Activated CD4-positive, alpha-beta T cell treated with anti-CD3 and anti-CD28 coated beads for 36 hours (primary cell): ENCODE results near the gene GANC. TPM values are rescaled to one million over a fixed set of nuclear protein-coding genes. Genes with fewer than 3 reads are reported as not detected.
A peak's percentile ranks its signal among the peaks of the same experiment; 100 is the strongest.

Source experiments
- ATAC-seq: fragments of 200-7000 bp; cut with Tn5 transposase; one replicate; pipeline ENCODE4 v1.10.0; 2021; ENCODE audit warnings: mild to moderate bottlenecking, moderate library complexity
- CTCF ChIA-PET: fragments of 350-600 bp; sonication (Branson Sonifier 250); formaldehyde crosslinking; loops from one replicate; lab custom pipeline; 2021; ENCODE audit warnings: antibody characterized with exemption; lab: Charles Lee
- POLR2A ChIA-PET: fragments of 350-600 bp; sonication (Branson Sonifier 250); formaldehyde crosslinking; loops from one replicate; lab custom pipeline; 2021; ENCODE audit warnings: antibody characterized with exemption, inconsistent platforms; lab: Charles Lee
- DNase-seq: peaks from one replicate; pipeline ENCODE4 v3.0.0-alpha.2; 2020
- H3K27ac Mint-ChIP-seq: one replicate; pipeline ENCODE4 v1.8.0; 2021; ENCODE audit warnings: mixed read lengths
- H3K27me3 Mint-ChIP-seq: one replicate; pipeline ENCODE4 v1.8.0; 2021; ENCODE audit warnings: mixed read lengths
- H3K36me3 Mint-ChIP-seq: one replicate; pipeline ENCODE4 v1.8.0; 2021; ENCODE audit warnings: low read depth, mixed read lengths
- H3K4me1 Mint-ChIP-seq: one replicate; pipeline ENCODE4 v1.8.0; 2021; ENCODE audit warnings: mixed read lengths
- H3K4me3 Mint-ChIP-seq: one replicate; pipeline ENCODE4 v1.8.0; 2021; ENCODE audit warnings: mild to moderate bottlenecking, moderate library complexity, mixed read lengths
- H3K9me3 Mint-ChIP-seq: one replicate; pipeline ENCODE4 v1.8.0; 2021; ENCODE audit warnings: low read depth, mixed read lengths
- intact Hi-C, 2 experiments: fragments of 100-400 bp; cut with DNase I in 1 of 2; cut with micrococcal nuclease in 1 of 2; formaldehyde crosslinking; loops; one replicate each; pipeline versions ENCODE4 v1.14.2 to v1.15.1; 2022 to 2024; cut with DNase I, micrococcal nuclease
- total RNA-seq, 2 experiments: library from RNA; stranded (reverse); gene quantifications; one replicate each; pipeline ENCODE4 v1.2.3, GENCODE V29; 2021

The GANC gene
- total RNA-seq, 2 experiments from 2014 or later, result 24.5 to 24.8 TPM

DNA sequence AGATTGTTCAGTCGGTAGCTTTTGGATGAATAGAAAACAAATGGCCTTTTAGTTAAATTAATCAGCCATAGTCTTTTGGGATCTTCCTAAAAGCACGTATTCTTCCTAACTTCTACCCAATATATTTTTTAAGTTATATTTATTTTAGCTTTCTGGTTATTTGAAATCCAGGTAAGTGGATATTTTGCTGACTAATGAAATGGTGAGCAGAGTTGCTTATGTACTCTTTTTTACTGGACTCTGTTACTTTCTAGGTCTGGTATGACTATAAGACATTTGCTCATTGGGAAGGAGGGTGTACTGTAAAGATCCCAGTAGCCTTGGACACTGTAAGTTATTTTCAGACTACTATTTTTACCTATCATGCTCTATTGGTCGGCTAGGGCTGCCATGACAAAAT is 72.5 kb downstream of the GANC start:
- Mint-ChIP-seq H3K27me3 (no peaks in the 10 kb centered on the region), H3K4me3 (no peak overlapping the region), H3K27ac (no peak overlapping the region), H3K9me3 (no peaks in the 10 kb centered on the region), H3K4me1 (no peaks in the 10 kb centered on the region), H3K36me3 (peaks cover 22% of the 10 kb centered on the region)
- ChIA-PET CTCF (no interaction called here), POLR2A (no interaction called here)
- ATAC-seq (no peak), DNase-seq (no peak)
- intact Hi-C loops, result no loop called here

DNA sequence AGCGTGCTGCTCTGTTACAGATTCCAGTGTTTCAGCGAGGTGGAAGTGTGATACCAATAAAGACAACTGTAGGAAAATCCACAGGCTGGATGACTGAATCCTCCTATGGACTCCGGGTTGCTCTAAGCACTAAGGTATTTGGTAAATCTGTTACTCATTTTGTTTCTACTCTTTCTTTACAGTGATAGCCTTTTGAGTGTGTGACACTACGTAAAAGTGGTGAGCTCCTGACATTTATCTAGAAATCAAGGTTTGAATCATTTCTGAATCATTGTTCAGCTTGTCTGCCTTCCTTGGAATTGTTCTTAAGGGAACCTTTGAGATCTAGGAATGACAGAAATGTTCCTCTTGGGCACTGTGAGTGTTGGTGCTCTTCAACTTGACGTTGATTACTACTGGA is 75.1 kb downstream of the GANC start:
- Mint-ChIP-seq H3K9me3 (no peaks in the 10 kb centered on the region), H3K36me3 (peaks cover 31% of the 10 kb centered on the region), H3K4me1 (no peaks in the 10 kb centered on the region), H3K27ac (no peak overlapping the region), H3K4me3 (no peak overlapping the region), H3K27me3 (no peaks in the 10 kb centered on the region)
- intact Hi-C loops, result no loop called here
- ChIA-PET POLR2A (no interaction called here), CTCF (no interaction called here)
- ATAC-seq, result no peak
- no peak for DNase-seq

DNA sequence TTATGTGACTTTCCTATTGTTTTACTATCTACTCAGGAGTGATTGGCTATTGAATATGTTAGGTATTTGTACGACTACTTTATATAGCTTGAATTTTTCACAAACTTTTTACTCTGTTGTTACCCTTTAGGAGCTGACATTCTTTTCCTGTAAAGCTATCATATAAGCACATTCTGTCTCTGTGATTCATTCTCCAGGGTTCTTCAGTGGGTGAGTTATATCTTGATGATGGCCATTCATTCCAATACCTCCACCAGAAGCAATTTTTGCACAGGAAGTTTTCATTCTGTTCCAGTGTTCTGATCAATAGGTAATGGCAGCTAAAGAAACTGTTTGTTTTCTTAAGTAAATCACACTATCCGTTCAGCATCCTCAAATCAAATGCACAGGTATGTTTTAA is 76.2 kb downstream of the GANC start:
- H3K27ac Mint-ChIP-seq, result no peak overlapping the region
- intact Hi-C loops, result no loop called here
- no peak overlapping the region for H3K4me3 Mint-ChIP-seq
- H3K4me1 Mint-ChIP-seq, result no peaks in the 10 kb centered on the region
- ATAC-seq, result peak; percentile 33
- ChIA-PET CTCF (no interaction called here), POLR2A (no interaction called here)
- H3K36me3 Mint-ChIP-seq, result peaks cover 32% of the 10 kb centered on the region
- no peaks in the 10 kb centered on the region for H3K27me3 Mint-ChIP-seq
- DNase-seq, result no peak
- H3K9me3 Mint-ChIP-seq, result no peaks in the 10 kb centered on the region

GRCh38 chr15:42352401-42352800 is 79.4 kb downstream of the GANC start:
- intact Hi-C loops, result no loop called here
- H3K4me3 Mint-ChIP-seq, result no peak overlapping the region
- peaks cover 25% of the 10 kb centered on the region for H3K36me3 Mint-ChIP-seq
- no peaks in the 10 kb centered on the region for H3K9me3 Mint-ChIP-seq
- ChIA-PET POLR2A (no interaction called here), CTCF (no interaction called here)
- H3K27me3 Mint-ChIP-seq, result no peaks in the 10 kb centered on the region
- DNase-seq, result no peak
- no peak overlapping the region for H3K27ac Mint-ChIP-seq
- no peak for ATAC-seq
- H3K4me1 Mint-ChIP-seq, result no peaks in the 10 kb centered on the region

GRCh38 chr15:42353061-42353460 is 80.1 kb downstream of the GANC start:
- DNase-seq (no peak), ATAC-seq (no peak)
- Mint-ChIP-seq H3K4me3 (no peak overlapping the region), H3K9me3 (no peaks in the 10 kb centered on the region), H3K36me3 (peaks cover 23% of the 10 kb centered on the region), H3K4me1 (no peaks in the 10 kb centered on the region), H3K27ac (no peak overlapping the region), H3K27me3 (no peaks in the 10 kb centered on the region)
- intact Hi-C loops, result no loop called here
- CTCF ChIA-PET, result no interaction called here
- POLR2A ChIA-PET, result no interaction called here

- Mint-ChIP-seq H3K4me3 (no peak overlapping the region), H3K9me3 (no peaks in the 10 kb centered on the region), H3K4me1 (no peaks in the 10 kb centered on the region), H3K27me3 (no peaks in the 10 kb centered on the region), H3K36me3 (peaks cover 19% of the 10 kb centered on the region), H3K27ac (no peak overlapping the region)
- ChIA-PET CTCF (no interaction called here), POLR2A (interaction anchor here (0.6 kb wide), 1 partner anchor 84 kb away, joined by 3 read pairs; no protein-coding TSS in a partner anchor)
- no peak for DNase-seq
- intact Hi-C loops, result no loop called here
- no peak for ATAC-seq
Observed at GRCh38 chr15:42354824-42355223, 81.8 kb downstream of the GANC start.

GRCh38 chr15:42355291-42355690 is 82.3 kb downstream of the GANC start:
- CTCF ChIA-PET, result no interaction called here
- intact Hi-C loops, result no loop called here
- no peak for ATAC-seq

GRCh38 chr15:42356851-42357250 is 83.8 kb downstream of the GANC start:
- Mint-ChIP-seq H3K9me3 (no peaks in the 10 kb centered on the region), H3K27ac (no peak overlapping the region), H3K4me3 (no peak overlapping the region), H3K27me3 (no peaks in the 10 kb centered on the region), H3K4me1 (no peaks in the 10 kb centered on the region), H3K36me3 (peaks cover 8% of the 10 kb centered on the region)
- CTCF ChIA-PET, result no interaction called here
- intact Hi-C loops, result no loop called here
- DNase-seq (no peak), ATAC-seq (no peak)
- POLR2A ChIA-PET, result interaction anchor here (0.8 kb wide), 1 partner anchor 377 kb away, joined by 3 read pairs; no protein-coding TSS in a partner anchor

More at GRCh38 chr15:42355291-42355690, 82.3 kb downstream of the GANC start:
- Mint-ChIP-seq H3K27ac (no peak overlapping the region), H3K36me3 (peaks cover 17% of the 10 kb centered on the region), H3K27me3 (no peaks in the 10 kb centered on the region), H3K4me1 (no peaks in the 10 kb centered on the region), H3K4me3 (no peak overlapping the region), H3K9me3 (no peaks in the 10 kb centered on the region)
- POLR2A ChIA-PET, result interaction anchor here (0.6 kb wide), 1 partner anchor 84 kb away, joined by 3 read pairs; no protein-coding TSS in a partner anchor
- DNase-seq, result no peak

GRCh38 chr15:42358141-42358540 is 85.1 kb downstream of the GANC start:
- DNase-seq (no peak), ATAC-seq (no peak)
- no peak overlapping the region for H3K27ac Mint-ChIP-seq
- H3K36me3 Mint-ChIP-seq, result peaks cover 4% of the 10 kb centered on the region
- ChIA-PET CTCF (no interaction called here), POLR2A (no interaction called here)
- H3K27me3 Mint-ChIP-seq, result no peaks in the 10 kb centered on the region
- no peaks in the 10 kb centered on the region for H3K9me3 Mint-ChIP-seq
- no peaks in the 10 kb centered on the region for H3K4me1 Mint-ChIP-seq
- H3K4me3 Mint-ChIP-seq, result no peak overlapping the region
- intact Hi-C loops, result no loop called here

GRCh38 chr15:42359249-42359648 is 86.2 kb downstream of the GANC start, which contains the start of gene CAPN3:
CAPN3 (plus strand) TSS chr15:42359501; CDS start chr15:42359806, 305 bp downstream.
- H3K36me3 Mint-ChIP-seq, result peaks cover 2% of the 10 kb centered on the region
- H3K27me3 Mint-ChIP-seq, result no peaks in the 10 kb centered on the region
- H3K4me1 Mint-ChIP-seq, result no peaks in the 10 kb centered on the region
- ATAC-seq (no peak), DNase-seq (no peak)
- intact Hi-C loops, result no loop called here
- ChIA-PET POLR2A (no interaction called here), CTCF (no interaction called here)
- no peaks in the 10 kb centered on the region for H3K9me3 Mint-ChIP-seq
- no peak within 1 kb of the TSS for H3K4me3 Mint-ChIP-seq
- H3K27ac Mint-ChIP-seq, result no peak within 1 kb of the TSS

- ATAC-seq, result no peak
- Mint-ChIP-seq H3K27me3 (no peaks in the 10 kb centered on the region), H3K4me3 (no peak overlapping the region), H3K27ac (no peak overlapping the region), H3K9me3 (no peaks in the 10 kb centered on the region), H3K36me3 (peaks cover 2% of the 10 kb centered on the region), H3K4me1 (no peaks in the 10 kb centered on the region)
- DNase-seq, result no peak
- intact Hi-C loops, result no loop called here
- ChIA-PET POLR2A (no interaction called here), CTCF (no interaction called here)
Observed at GRCh38 chr15:42359985-42360384, 87.0 kb downstream of the GANC start.

DNA sequence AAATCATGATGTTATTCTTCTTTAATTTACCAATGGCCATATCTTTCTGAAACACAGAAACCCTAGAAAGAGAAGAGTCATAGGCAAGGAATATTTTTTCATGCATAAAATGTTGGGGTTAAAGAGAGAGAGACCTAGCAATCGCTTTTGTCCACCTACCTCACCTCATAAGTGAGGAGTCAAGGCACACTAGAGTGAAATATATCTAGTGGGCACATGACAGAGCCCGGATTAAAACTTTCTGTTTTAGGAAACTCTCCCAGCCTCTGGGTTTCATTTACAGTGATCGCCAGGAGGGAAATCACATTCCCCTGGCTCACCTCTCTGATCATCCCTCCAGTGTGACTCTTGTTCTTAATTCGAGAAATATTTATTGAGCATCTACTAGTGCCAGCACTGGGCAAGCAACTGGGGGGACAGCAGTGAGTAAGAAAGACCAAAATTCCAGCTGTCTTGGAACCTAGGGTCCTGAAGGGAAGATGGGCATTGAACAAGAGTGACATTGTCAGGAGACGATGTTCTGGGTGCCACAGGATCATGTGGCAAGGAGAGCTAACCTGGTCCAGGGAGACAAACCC is 87.6 kb downstream of the GANC start:
- peaks cover 2% of the 10 kb centered on the region for H3K36me3 Mint-ChIP-seq
- H3K4me1 Mint-ChIP-seq, result no peaks in the 10 kb centered on the region
- no peaks in the 10 kb centered on the region for H3K9me3 Mint-ChIP-seq
- CTCF ChIA-PET, result no interaction called here
- ATAC-seq, result no peak
- H3K4me3 Mint-ChIP-seq, result no peak overlapping the region
- POLR2A ChIA-PET, result no interaction called here
- H3K27ac Mint-ChIP-seq, result no peak overlapping the region
- intact Hi-C loops, result no loop called here
- DNase-seq, result no peak
- no peaks in the 10 kb centered on the region for H3K27me3 Mint-ChIP-seq
